ENCODE measurements around the gene SV2C. TPM values are rescaled to one million over a fixed set of nuclear protein-coding genes. Genes with fewer than 3 reads are reported as not detected.

SV2C gene
- total RNA-seq, 1 donor from 2014 or later: 0.15 TPM

DNA sequence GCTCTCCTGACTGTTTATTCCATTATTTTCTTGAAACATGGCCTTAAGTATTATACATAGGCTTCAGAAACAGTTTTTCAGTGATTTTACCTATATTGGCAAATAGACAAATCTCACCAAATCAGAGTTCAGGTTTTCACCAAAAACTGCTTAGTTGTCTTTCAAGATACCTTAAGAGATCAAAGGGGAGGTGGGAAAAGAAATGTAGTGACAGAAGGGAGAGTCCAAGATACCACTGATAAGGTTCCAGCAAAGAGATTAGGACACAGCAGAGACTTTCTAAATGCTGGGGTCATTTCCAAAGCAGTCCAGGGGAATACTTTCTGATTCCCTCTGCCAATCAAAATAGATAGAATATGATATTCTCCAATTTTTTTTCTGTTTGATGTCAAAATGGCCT is 246.2 kb downstream of the SV2C start:
- H4K20me1 ChIP-seq (ENCODE audit: low read depth): peaks cover 20% of the 10 kb centered on the region
- H3K4me2 ChIP-seq: no peak overlapping the region
- DNase-seq (ENCODE audit: low spot score): no peak
- TF ChIP-seq EZH2phosphoT487 (IDR thresholded peaks at IDR 0.05): no peak
- TF ChIP-seq EZH2 (IDR thresholded peaks at IDR 0.05): no peak
- TF ChIP-seq, protein P1, sequence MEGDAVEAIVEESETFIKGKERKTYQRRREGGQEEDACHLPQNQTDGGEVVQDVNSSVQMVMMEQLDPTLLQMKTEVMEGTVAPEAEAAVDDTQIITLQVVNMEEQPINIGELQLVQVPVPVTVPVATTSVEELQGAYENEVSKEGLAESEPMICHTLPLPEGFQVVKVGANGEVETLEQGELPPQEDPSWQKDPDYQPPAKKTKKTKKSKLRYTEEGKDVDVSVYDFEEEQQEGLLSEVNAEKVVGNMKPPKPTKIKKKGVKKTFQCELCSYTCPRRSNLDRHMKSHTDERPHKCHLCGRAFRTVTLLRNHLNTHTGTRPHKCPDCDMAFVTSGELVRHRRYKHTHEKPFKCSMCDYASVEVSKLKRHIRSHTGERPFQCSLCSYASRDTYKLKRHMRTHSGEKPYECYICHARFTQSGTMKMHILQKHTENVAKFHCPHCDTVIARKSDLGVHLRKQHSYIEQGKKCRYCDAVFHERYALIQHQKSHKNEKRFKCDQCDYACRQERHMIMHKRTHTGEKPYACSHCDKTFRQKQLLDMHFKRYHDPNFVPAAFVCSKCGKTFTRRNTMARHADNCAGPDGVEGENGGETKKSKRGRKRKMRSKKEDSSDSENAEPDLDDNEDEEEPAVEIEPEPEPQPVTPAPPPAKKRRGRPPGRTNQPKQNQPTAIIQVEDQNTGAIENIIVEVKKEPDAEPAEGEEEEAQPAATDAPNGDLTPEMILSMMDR (IDR thresholded peaks at IDR 0.05): no peak
- peaks cover 28% of the 10 kb centered on the region for H3K27me3 ChIP-seq
- Mint-ChIP-seq H3K36me3 (peaks cover 3% of the 10 kb centered on the region), H3K27ac (no peak overlapping the region), H3K4me3 (no peak overlapping the region), H3K4me1 (peaks cover 66% of the 10 kb centered on the region), H3K9me3 (no peaks in the 10 kb centered on the region), H3K27me3 (ENCODE audit: insufficient read depth, low read depth) (no peaks in the 10 kb centered on the region)
- H3K79me2 ChIP-seq (ENCODE audit: low read depth): no peaks in the 10 kb centered on the region
- H2AFZ ChIP-seq (replicated peaks): no peak overlapping the region
- no peak overlapping the region for H3K9ac ChIP-seq
- H3K4me1 ChIP-seq: peaks cover 53% of the 10 kb centered on the region
- no peaks in the 10 kb centered on the region for H3K9me3 ChIP-seq (ENCODE audit: low read depth)
- H3K4me3 ChIP-seq: no peak overlapping the region
- no peaks in the 10 kb centered on the region for H3K36me3 ChIP-seq
- H3F3A ChIP-seq (ENCODE audit: low read depth): peaks cover 39% of the 10 kb centered on the region
- H3K27ac ChIP-seq: no peak overlapping the region

DNA sequence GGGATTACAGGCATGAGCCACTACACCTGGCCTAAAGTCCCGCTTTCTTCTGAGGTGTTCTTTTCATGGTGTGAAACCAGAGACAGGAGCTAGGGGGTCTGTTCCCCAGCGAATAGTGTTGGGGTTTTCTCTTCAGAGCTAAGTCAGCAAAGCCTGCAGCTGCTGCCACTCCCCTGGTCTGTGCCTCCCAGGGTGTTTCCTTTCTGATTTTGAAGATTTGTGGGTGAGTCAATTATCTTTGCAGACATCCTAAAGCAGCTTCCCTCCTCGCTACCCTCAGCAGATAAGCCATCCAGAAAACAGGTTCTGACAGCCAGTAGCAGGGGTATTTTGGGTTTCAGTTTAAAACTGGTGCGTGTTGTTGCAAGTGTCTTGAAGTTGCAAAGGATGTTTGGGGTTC is 247.9 kb downstream of the SV2C start:
- Mint-ChIP-seq H3K4me1 (peaks cover 61% of the 10 kb centered on the region), H3K27ac (no peak overlapping the region), H3K36me3 (peaks cover 5% of the 10 kb centered on the region), H3K9me3 (peaks cover 3% of the 10 kb centered on the region), H3K27me3 (ENCODE audit: insufficient read depth, low read depth) (no peaks in the 10 kb centered on the region), H3K4me3 (peak overlapping the region; percentile 33)
- H3K79me2 ChIP-seq (ENCODE audit: low read depth): no peaks in the 10 kb centered on the region
- no peaks in the 10 kb centered on the region for H3K9me3 ChIP-seq (ENCODE audit: low read depth)
- peaks cover 21% of the 10 kb centered on the region for H3F3A ChIP-seq (ENCODE audit: low read depth)
- peak overlapping the region; percentile 14 for H3K4me3 ChIP-seq
- no peak overlapping the region for H2AFZ ChIP-seq (replicated peaks)
- no peaks in the 10 kb centered on the region for H3K36me3 ChIP-seq
- peaks cover 41% of the 10 kb centered on the region for H3K4me1 ChIP-seq
- peaks cover 12% of the 10 kb centered on the region for H3K27me3 ChIP-seq
- peak; percentile 55 for DNase-seq (ENCODE audit: low spot score)
- H3K4me2 ChIP-seq: peak overlapping the region; percentile 69
- peaks cover 14% of the 10 kb centered on the region for H4K20me1 ChIP-seq (ENCODE audit: low read depth)
- H3K9ac ChIP-seq: no peak overlapping the region
- no peak overlapping the region for H3K27ac ChIP-seq
- TF ChIP-seq, protein P1 (IDR thresholded peaks at IDR 0.05): no peak
- TF ChIP-seq EZH2 (IDR thresholded peaks at IDR 0.05): no peak
- TF ChIP-seq EZH2phosphoT487 (IDR thresholded peaks at IDR 0.05): no peak

DNA sequence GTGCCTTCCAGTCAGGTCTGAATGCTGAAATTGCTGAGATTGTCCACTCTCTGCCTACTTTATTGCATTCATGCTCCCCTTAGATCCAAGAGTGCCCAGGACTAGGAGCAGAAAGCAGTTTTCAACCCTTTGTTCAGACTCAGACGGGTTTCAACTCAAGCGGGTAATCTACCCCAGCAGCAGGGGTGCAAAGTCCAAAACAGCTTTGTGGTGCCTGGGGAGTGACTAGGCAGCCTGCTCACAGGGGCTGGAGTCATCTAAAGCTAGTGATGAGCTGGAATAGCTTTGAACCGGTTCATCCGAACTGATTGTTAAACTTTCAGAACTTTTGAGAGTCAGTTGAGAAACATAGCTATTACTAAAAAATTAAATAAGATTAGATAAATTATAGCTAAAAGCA is 248.9 kb downstream of the SV2C start:
- Histone ChIP-seq H3K79me2 (ENCODE audit: low read depth) (no peaks in the 10 kb centered on the region), H3F3A (ENCODE audit: low read depth) (peaks cover 13% of the 10 kb centered on the region), H3K27me3 (peaks cover 9% of the 10 kb centered on the region), H4K20me1 (ENCODE audit: low read depth) (peaks cover 5% of the 10 kb centered on the region), H3K4me3 (no peak overlapping the region), H2AFZ (replicated peaks) (no peak overlapping the region), H3K27ac (no peak overlapping the region), H3K9ac (no peak overlapping the region), H3K36me3 (no peaks in the 10 kb centered on the region), H3K4me1 (peaks cover 31% of the 10 kb centered on the region), H3K4me2 (peak overlapping the region; percentile 69), H3K9me3 (ENCODE audit: low read depth) (no peaks in the 10 kb centered on the region)
- H3K27ac Mint-ChIP-seq: no peak overlapping the region
- peaks cover 53% of the 10 kb centered on the region for H3K4me1 Mint-ChIP-seq
- H3K4me3 Mint-ChIP-seq: no peak overlapping the region
- TF ChIP-seq EZH2phosphoT487 (IDR thresholded peaks at IDR 0.05): no peak
- TF ChIP-seq EZH2 (IDR thresholded peaks at IDR 0.05): no peak
- TF ChIP-seq, protein P1 (IDR thresholded peaks at IDR 0.05): no peak
- DNase-seq (ENCODE audit: low spot score): peak; percentile 36
- peaks cover 9% of the 10 kb centered on the region for H3K9me3 Mint-ChIP-seq
- H3K36me3 Mint-ChIP-seq: peaks cover 8% of the 10 kb centered on the region
- H3K27me3 Mint-ChIP-seq (ENCODE audit: insufficient read depth, low read depth): peaks cover 4% of the 10 kb centered on the region
